BLaER1 treated with 17β-estradiol and CSF1 and Interleukin-3, amounts not matched to agents 10 nM and 100 nM (cell line): ENCODE measurements around the gene DBP.

Source experiments
- H3K27ac ChIP-seq, 11 experiments: shearing (Covaris generic); formaldehyde crosslinking; 2 replicates each; pipeline ENCODE4 v1.8.1; 2022
- H3K27me3 ChIP-seq, 11 experiments: shearing (Covaris generic); formaldehyde crosslinking; 2 replicates each; pipeline ENCODE4 v1.8.1; 2022
- H3K36me3 ChIP-seq, 11 experiments: shearing (Covaris generic); formaldehyde crosslinking; 2 replicates each; pipeline ENCODE4 v1.8.1; 2022
- H3K4me1 ChIP-seq, 10 experiments: shearing (Covaris generic); formaldehyde crosslinking; 2 replicates each; pipeline ENCODE4 v1.8.1; 2022
- H3K4me2 ChIP-seq, 11 experiments: shearing (Covaris generic); formaldehyde crosslinking; 2 replicates each; pipeline ENCODE4 v1.8.1; 2022
- H3K4me3 ChIP-seq, 10 experiments: shearing (Covaris generic); formaldehyde crosslinking; 2 replicates each; pipeline ENCODE4 v1.8.1; 2022
- H3K9ac ChIP-seq, 11 experiments: shearing (Covaris generic); formaldehyde crosslinking; 2 replicates each; pipeline ENCODE4 v1.8.1; 2022
- H3K9me3 ChIP-seq, 11 experiments: shearing (Covaris generic); formaldehyde crosslinking; replicated peaks in 1 of 11; 2 replicates each; pipeline ENCODE4 v1.8.1; 2022
- H4K20me1 ChIP-seq, 11 experiments: shearing (Covaris generic); formaldehyde crosslinking; 2 replicates each; pipeline ENCODE4 v1.8.1; 2022
- Cebpa-rat ChIP-seq, 11 experiments: shearing (Covaris generic); IDR thresholded peaks; 2 replicates each; pipeline ENCODE4 v1.8.1; 2022

DBP gene

DNA sequence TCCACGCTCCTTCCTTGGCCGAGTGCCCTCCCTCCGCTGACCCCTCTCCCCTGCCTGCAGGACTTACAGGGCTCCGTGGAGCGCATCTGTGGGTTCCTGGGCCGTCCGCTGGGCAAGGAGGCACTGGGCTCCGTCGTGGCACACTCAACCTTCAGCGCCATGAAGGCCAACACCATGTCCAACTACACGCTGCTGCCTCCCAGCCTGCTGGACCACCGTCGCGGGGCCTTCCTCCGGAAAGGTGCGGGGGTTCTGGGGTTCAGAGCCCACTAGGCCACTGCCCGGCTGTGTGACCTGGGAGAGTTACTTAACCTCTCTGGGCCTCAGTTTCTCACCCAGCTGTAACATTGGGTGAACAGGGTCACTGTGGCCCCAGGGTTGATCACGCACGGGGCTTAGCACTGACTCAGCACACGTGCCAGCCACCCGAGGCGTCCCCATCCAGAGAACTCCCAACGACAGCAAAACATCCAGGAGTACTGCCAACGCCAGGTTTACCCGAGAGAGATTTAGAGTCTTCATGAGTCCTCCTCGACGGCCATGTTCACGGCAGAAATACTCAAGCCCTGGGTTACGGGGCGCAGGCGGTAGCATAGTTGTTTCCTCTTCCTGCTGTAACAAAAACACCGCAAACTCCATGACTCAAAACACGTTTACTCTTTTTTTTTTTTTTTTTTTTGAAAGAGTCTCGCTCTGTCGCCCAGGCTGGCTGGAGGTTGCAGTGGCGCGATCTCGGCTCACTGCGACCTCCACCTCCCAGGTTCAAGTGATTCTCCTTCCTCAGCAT is 40.3 kb downstream of the DBP start:
- Histone ChIP-seq H3K4me2 (peak overlapping the region; percentile 22 to 77 (median 59)), H4K20me1 (no peaks in the 10 kb centered on the region), H3K9me3 (no peaks in the 10 kb centered on the region), H3K4me3 (peak overlapping the region in 1 of 10 experiments; percentile 28; a peak in 1 of 20 replicates), H3K27ac (peak overlapping the region in 10 of 11 experiments; percentile 59 to 81 (median 76); a peak in 20 of 22 replicates), H3K36me3 (no peaks in the 10 kb centered on the region), H3K9ac (peak overlapping the region in 9 of 11 experiments; percentile 40 to 66 (median 57); a peak in 17 of 22 replicates), H3K27me3 (peaks cover 0 to 6% (median 0%) of the 10 kb centered on the region in 11 experiments; a peak in 1 of 22 replicates), H3K4me1 (peaks cover 13 to 45% (median 31%) of the 10 kb centered on the region in 10 experiments)
- TF ChIP-seq Cebpa-rat (IDR thresholded peaks at IDR 0.05): no peak

DNA sequence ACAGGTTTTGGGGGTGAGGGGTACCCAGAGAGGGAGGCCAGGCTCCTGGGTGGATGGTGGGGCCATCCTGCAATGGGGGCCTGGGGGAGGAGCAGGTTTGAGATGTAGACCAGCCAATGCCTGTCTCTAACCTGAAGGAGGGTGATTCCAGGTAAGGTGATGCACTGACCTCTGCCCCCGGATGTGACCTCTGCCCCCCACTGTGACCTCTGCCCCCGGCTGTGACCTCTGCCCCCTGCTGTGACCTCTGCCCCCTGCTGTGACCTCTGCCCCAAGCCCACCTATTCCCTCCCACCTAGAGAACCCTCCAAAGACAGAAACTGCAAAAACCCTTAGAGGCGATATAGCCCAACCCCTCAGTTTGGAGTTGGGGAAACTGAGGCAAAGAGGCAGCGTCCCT is 40.9 kb downstream of the DBP start:
- Histone ChIP-seq H3K4me2 (peak overlapping the region in 10 of 11 experiments; percentile 32 to 77 (median 60); a peak in 14 of 22 replicates), H3K27me3 (peaks cover 0 to 6% (median 0%) of the 10 kb centered on the region in 11 experiments; a peak in 1 of 22 replicates), H4K20me1 (no peaks in the 10 kb centered on the region), H3K27ac (peak overlapping the region in 8 of 11 experiments; percentile 69 to 81 (median 76); a peak in 13 of 22 replicates), H3K4me1 (peaks cover 10 to 51% (median 32%) of the 10 kb centered on the region in 10 experiments), H3K4me3 (no peak overlapping the region), H3K36me3 (no peaks in the 10 kb centered on the region), H3K9me3 (no peaks in the 10 kb centered on the region), H3K9ac (peak overlapping the region in 5 of 11 experiments; percentile 55 to 66 (median 57); a peak in 5 of 22 replicates)
- TF ChIP-seq Cebpa-rat (IDR thresholded peaks at IDR 0.05): no peak

DNA sequence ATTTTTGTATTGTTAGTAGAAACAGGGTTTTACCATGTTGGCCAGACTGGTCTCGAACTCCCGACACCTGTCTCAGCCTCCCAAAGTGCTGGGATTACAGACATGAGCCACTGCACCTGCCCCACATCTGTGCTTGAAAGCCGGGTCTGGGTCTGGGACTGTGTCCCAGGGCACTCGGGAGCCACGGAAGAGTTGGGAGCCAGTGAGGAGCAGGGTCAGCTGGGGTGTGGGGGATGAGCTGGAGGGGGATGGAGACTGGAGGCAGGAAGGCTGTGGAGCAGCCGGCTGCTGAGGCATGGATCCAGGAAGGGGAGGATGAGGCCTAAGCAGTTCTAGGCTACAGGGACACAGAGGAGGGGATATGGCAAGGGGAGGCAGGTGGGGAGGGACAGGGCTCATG is 41.3 kb downstream of the DBP start:
- H3K4me2 ChIP-seq: peak overlapping the region in 5 of 11 experiments; percentile 55 to 61 (median 59); a peak in 7 of 22 replicates
- H3K4me1 ChIP-seq: peaks cover 10 to 55% (median 35%) of the 10 kb centered on the region in 10 experiments
- peaks cover 0 to 6% (median 0%) of the 10 kb centered on the region in 11 experiments; a peak in 1 of 22 replicates for H3K27me3 ChIP-seq
- H3K4me3 ChIP-seq: no peak overlapping the region
- H3K9ac ChIP-seq: no peak overlapping the region; a peak in 1 of 22 replicates
- H4K20me1 ChIP-seq: no peaks in the 10 kb centered on the region
- peak overlapping the region in 2 of 11 experiments; percentile 75 to 76; a peak in 2 of 22 replicates for H3K27ac ChIP-seq
- H3K36me3 ChIP-seq: no peaks in the 10 kb centered on the region
- no peaks in the 10 kb centered on the region for H3K9me3 ChIP-seq
- no peak for TF ChIP-seq Cebpa-rat (IDR thresholded peaks at IDR 0.05)

GRCh38 chr19:48595171-48595570 is 42.0 kb downstream of the DBP start:
- H4K20me1 ChIP-seq: no peaks in the 10 kb centered on the region
- H3K4me2 ChIP-seq: no peak overlapping the region
- H3K4me1 ChIP-seq: peaks cover 10 to 55% (median 38%) of the 10 kb centered on the region in 10 experiments
- H3K36me3 ChIP-seq: no peaks in the 10 kb centered on the region
- TF ChIP-seq Cebpa-rat (IDR thresholded peaks at IDR 0.05): no peak
- no peaks in the 10 kb centered on the region for H3K9me3 ChIP-seq
- no peak overlapping the region for H3K27ac ChIP-seq
- no peak overlapping the region for H3K4me3 ChIP-seq
- no peak overlapping the region for H3K9ac ChIP-seq
- peaks cover 0 to 6% (median 0%) of the 10 kb centered on the region in 11 experiments; a peak in 1 of 22 replicates for H3K27me3 ChIP-seq

- no peak for TF ChIP-seq Cebpa-rat (IDR thresholded peaks at IDR 0.05)
- Histone ChIP-seq H3K27me3 (no peaks in the 10 kb centered on the region), H3K4me3 (no peak overlapping the region)
These were observed 46.2 kb downstream of the DBP start for GRCh38 chr19:48591021-48591420.

GRCh38 chr19:48588670-48589401 is 48.3 kb downstream of the DBP start:
- H3K4me2 ChIP-seq: peak overlapping the region; percentile 17 to 65 (median 58); a peak in 21 of 22 replicates
- H3K9me3 ChIP-seq: no peaks in the 10 kb centered on the region
- no peak for TF ChIP-seq Cebpa-rat (IDR thresholded peaks at IDR 0.05)
- peak overlapping the region in 8 of 11 experiments; percentile 12 to 62 (median 36); a peak in 10 of 22 replicates for H3K9ac ChIP-seq
- H3K27me3 ChIP-seq: no peaks in the 10 kb centered on the region
- H3K27ac ChIP-seq: peak overlapping the region in 4 of 11 experiments; percentile 20 to 42 (median 34); a peak in 6 of 22 replicates
- peak overlapping the region in 6 of 10 experiments; percentile 20 to 55 (median 36); a peak in 9 of 20 replicates for H3K4me3 ChIP-seq
- no peaks in the 10 kb centered on the region for H3K36me3 ChIP-seq
- no peaks in the 10 kb centered on the region for H4K20me1 ChIP-seq
- peaks cover 7 to 52% (median 25%) of the 10 kb centered on the region in 10 experiments for H3K4me1 ChIP-seq

More at GRCh38 chr19:48591021-48591420, 46.2 kb downstream of the DBP start:
- Histone ChIP-seq H3K4me1 (peaks cover 3 to 48% (median 24%) of the 10 kb centered on the region in 10 experiments; a peak in 17 of 20 replicates), H3K4me2 (peak overlapping the region in 9 of 11 experiments; percentile 17 to 59 (median 26); a peak in 6 of 22 replicates), H3K9me3 (no peaks in the 10 kb centered on the region), H4K20me1 (no peaks in the 10 kb centered on the region), H3K9ac (no peak overlapping the region; a peak in 1 of 22 replicates), H3K27ac (0 out of 22 replicates have a peak overlapping the region, but pooled peaks of 1 of the 11 experiments have one; percentile 32), H3K36me3 (no peaks in the 10 kb centered on the region)

GRCh38 chr19:48587387-48587786 is 49.8 kb downstream of the DBP start:
- Histone ChIP-seq H3K9ac (peak overlapping the region in 1 of 11 experiments; percentile 18; a peak in 1 of 22 replicates), H3K27me3 (no peaks in the 10 kb centered on the region), H3K4me2 (no peak overlapping the region; a peak in 1 of 22 replicates), H3K4me3 (no peak overlapping the region), H3K9me3 (no peaks in the 10 kb centered on the region), H3K36me3 (no peaks in the 10 kb centered on the region), H3K4me1 (peaks cover 15 to 60% (median 23%) of the 10 kb centered on the region in 10 experiments), H4K20me1 (no peaks in the 10 kb centered on the region), H3K27ac (no peak overlapping the region)
- no peak for TF ChIP-seq Cebpa-rat (IDR thresholded peaks at IDR 0.05)

DNA sequence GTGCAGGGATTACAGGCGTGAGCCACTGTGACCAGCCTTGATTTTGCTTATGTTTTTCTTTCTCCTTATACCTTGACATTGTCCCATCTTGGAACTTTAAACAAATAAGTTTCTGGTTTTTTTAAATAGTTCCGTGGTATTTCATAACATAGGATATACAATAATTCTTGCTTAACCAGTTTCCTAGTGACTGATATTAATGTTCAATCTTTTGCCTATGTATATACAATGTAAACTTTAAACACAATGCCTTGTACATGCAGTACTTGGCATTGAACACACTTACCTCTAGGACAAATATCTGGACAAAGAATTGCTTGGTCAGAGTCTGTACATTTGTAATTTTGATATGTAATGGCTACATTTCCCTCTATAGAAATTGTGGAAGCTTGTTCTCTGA is 55.0 kb downstream of the DBP start:
- no peak overlapping the region for H3K27ac ChIP-seq
- no peak overlapping the region for H3K9ac ChIP-seq
- no peaks in the 10 kb centered on the region for H3K36me3 ChIP-seq
- no peaks in the 10 kb centered on the region for H3K27me3 ChIP-seq
- H4K20me1 ChIP-seq: no peaks in the 10 kb centered on the region
- TF ChIP-seq Cebpa-rat (IDR thresholded peaks at IDR 0.05): no peak
- H3K9me3 ChIP-seq: no peaks in the 10 kb centered on the region
- no peak overlapping the region for H3K4me2 ChIP-seq
- peaks cover 6 to 25% (median 13%) of the 10 kb centered on the region in 10 experiments for H3K4me1 ChIP-seq
- H3K4me3 ChIP-seq: no peak overlapping the region
